Measurements from ENCODE around the gene PRKG1. TPM values are rescaled to one million over a fixed set of nuclear protein-coding genes. Genes with fewer than 3 reads are reported as not detected.
A peak's percentile ranks its signal among the peaks of the same experiment; 100 is the strongest.
"Not testable (repeated sequence)": the region's sequence is repeated elsewhere in the genome, so short reads cannot be mapped to it uniquely, and the experiment has no call there.

The PRKG1 gene
- total and polyA plus RNA-seq, 4 donors, result 26.2 to 199 (median 94.1) TPM

DNA sequence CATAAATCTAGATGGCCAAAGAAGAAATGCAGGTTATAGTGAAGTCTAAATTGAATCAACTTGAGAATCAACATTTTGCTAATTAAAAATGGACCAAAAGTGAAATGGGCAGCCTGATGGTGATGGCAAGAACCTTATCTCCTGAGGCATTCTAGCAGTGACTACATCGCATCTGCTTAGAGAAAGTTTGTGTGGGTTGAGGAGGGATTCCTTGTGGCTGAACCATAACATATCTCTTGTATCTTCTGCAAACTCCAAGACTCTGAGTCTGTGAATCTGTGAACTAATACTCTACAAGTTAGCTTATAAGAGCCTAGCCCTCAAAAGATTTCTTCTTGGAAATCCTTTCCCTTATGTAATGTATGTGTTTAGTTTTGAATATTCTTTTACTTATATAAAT lies 85.6 kb downstream of the PRKG1 start:
- no peak for DNase-seq
- intact Hi-C loops (cut with DNase I), result no loop called here
- Histone ChIP-seq H3K4me3 (ENCODE audit: low read length in 2 of 2) (no peak overlapping the region), H3K27me3 (ENCODE audit: control insufficient read depth in 1 of 2, insufficient read depth in 2 of 2, low read length in 1 of 2) (no peaks in the 10 kb centered on the region), H3K4me1 (ENCODE audit: control insufficient read depth in 1 of 2, insufficient read depth in 2 of 2, low read length in 2 of 2) (no peaks in the 10 kb centered on the region), H3K36me3 (ENCODE audit: control insufficient read depth in 1 of 2, insufficient read depth in 2 of 2, low read length in 1 of 2) (peaks cover 0 to 1% of the 10 kb centered on the region in 2 donors), H3K27ac (ENCODE audit: low read depth in 1 of 2, low read length in 2 of 2) (no peak overlapping the region), H3K9me3 (ENCODE audit: control insufficient read depth, low read length) (no peaks in the 10 kb centered on the region)
- WGBS, 2 donors, result 91 to 96% methylated on average over 1 of the region's 1 CpG
- no peak for ATAC-seq (ENCODE audit: low FRiP score)

DNA sequence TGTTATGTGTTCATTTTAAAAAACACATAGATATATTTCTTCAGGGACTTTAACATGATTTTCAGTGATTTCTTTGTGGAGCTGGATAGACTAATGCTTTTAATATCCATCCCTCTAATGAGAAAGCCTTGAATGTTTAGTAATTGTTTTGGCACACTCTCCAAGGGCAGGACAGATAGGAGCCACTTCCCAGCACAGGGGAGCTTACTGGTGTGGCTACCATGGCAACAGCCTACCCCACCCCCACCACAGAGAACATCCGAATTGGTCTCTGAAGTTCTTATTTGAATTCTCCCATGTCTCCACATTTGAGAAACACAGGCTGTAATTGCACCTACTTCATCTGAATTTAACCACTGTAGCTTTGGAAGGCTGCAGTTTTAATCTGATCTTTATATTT lies 87.7 kb downstream of the PRKG1 start:
- Histone ChIP-seq H3K9me3 (ENCODE audit: control insufficient read depth, low read length) (no peaks in the 10 kb centered on the region), H3K27ac (ENCODE audit: low read depth in 1 of 2, low read length in 2 of 2) (no peak overlapping the region), H3K36me3 (ENCODE audit: control insufficient read depth in 1 of 2, insufficient read depth in 2 of 2, low read length in 1 of 2) (peaks cover 0 to 1% of the 10 kb centered on the region in 2 donors), H3K4me3 (ENCODE audit: low read length in 2 of 2) (no peak overlapping the region), H3K4me1 (ENCODE audit: control insufficient read depth in 1 of 2, insufficient read depth in 2 of 2, low read length in 2 of 2) (no peaks in the 10 kb centered on the region), H3K27me3 (ENCODE audit: control insufficient read depth in 1 of 2, insufficient read depth in 2 of 2, low read length in 1 of 2) (no peaks in the 10 kb centered on the region)
- ATAC-seq (ENCODE audit: low FRiP score) (no peak), DNase-seq (peak; percentile 47 to 51)
- intact Hi-C loops (cut with DNase I), result loop anchor here in 1 of 2 donors (2.0 kb wide), 1 partner anchor 15 kb away; no protein-coding TSS in a partner anchor
- 29 to 40% methylated on average over 1 of the region's 1 CpG for WGBS, 2 donors

DNA sequence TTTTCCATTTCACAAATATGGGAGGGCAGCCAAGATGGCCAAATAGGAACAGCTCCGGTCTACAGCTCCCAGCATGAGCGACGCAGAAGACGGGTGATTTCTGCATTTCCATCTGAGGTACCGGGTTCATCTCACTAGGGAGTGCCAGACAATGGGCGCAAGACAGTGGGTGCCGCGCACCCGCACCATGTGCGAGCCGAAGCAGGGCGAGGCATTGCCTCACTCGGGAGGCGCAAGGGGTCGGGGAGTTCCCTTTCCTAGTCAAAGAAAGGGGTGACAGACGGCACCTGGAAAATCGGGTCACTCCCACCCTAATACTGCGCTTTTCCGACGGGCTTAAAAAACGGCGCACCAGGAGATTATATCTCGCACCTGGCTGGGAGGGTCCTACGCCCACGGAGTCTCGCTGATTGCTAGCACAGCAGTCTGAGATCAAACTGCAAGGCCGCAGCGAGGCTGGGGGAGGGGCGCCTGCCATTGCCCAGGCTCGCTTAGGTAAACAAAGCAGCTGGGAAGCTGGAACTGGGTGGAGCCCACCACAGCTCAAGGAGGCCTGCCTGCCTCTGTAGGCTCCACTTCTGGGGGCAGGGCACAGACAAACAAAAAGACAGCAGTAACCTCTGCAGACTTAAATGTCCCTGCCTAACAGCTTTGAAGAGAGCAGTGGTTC lies 89.2 kb downstream of the PRKG1 start:
- WGBS, 2 donors, result 95 to 97% methylated on average over 28 to 30 of the region's 30 CpGs
- not testable (repeated sequence) for H3K4me1 ChIP-seq (ENCODE audit: control insufficient read depth in 1 of 2, insufficient read depth in 2 of 2, low read length in 2 of 2); H3K9me3 ChIP-seq (ENCODE audit: control insufficient read depth, low read length); H3K36me3 ChIP-seq (ENCODE audit: control insufficient read depth in 1 of 2, insufficient read depth in 2 of 2, low read length in 1 of 2); ATAC-seq (ENCODE audit: low FRiP score); H3K27me3 ChIP-seq (ENCODE audit: control insufficient read depth in 1 of 2, insufficient read depth in 2 of 2, low read length in 1 of 2); H3K27ac ChIP-seq (ENCODE audit: low read depth in 1 of 2, low read length in 2 of 2); H3K4me3 ChIP-seq (ENCODE audit: low read length in 2 of 2)
- DNase-seq, result peak in 1 of 2 donors; percentile 61
- intact Hi-C loops (cut with DNase I), result loop anchor here in 1 of 2 donors (2.0 kb wide), 1 partner anchor 17 kb away; no protein-coding TSS in a partner anchor

DNA sequence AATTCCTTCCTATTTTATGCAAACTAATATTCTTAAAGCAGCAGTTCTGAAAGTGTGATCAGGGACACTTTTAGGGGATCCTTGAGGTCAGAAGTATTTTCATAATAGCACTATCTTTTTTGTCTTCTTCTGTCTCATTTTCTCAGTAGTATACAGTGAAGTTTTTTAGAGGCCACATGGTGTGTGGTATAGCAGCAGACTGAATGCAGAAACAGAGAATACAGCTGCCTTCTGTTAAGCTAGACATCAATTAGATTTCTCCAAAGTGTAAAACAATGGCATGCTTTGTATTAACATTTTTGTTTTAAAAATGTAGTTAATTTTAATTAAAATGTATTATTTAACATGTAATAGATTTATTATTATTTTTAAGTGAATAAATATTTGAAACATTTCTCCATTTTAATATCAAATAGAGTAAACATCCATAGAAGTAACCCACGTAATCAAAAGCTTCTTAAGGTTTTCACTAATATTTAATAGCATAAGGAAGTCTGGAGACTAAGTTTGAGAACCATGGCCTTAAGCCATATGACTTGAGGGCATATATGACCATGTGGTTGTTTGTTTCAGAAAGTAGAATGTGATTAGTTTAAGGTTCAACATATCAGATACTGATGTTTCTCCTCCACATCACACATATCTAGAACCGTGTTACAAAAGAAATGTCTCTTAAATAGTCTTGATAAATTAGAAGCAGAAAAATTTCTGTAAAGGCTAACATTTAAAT lies 94.0 kb downstream of the PRKG1 start:
- intact Hi-C loops (cut with DNase I), result no loop called here
- WGBS, 2 donors, result 73 to 74% methylated on average over 2 of the region's 2 CpGs
- H3K27me3 ChIP-seq (ENCODE audit: control insufficient read depth in 1 of 2, insufficient read depth in 2 of 2, low read length in 1 of 2), result no peaks in the 10 kb centered on the region
- ATAC-seq (ENCODE audit: low FRiP score) (no peak), DNase-seq (no peak)
- no peak overlapping the region for H3K27ac ChIP-seq (ENCODE audit: low read depth in 1 of 2, low read length in 2 of 2)
- no peaks in the 10 kb centered on the region for H3K9me3 ChIP-seq (ENCODE audit: control insufficient read depth, low read length)
- H3K4me3 ChIP-seq (ENCODE audit: low read length in 2 of 2), result no peak overlapping the region
- H3K36me3 ChIP-seq (ENCODE audit: control insufficient read depth in 1 of 2, insufficient read depth in 2 of 2, low read length in 1 of 2), result no peaks in the 10 kb centered on the region
- peaks cover 0 to 4% of the 10 kb centered on the region in 2 donors for H3K4me1 ChIP-seq (ENCODE audit: control insufficient read depth in 1 of 2, insufficient read depth in 2 of 2, low read length in 2 of 2)

DNA sequence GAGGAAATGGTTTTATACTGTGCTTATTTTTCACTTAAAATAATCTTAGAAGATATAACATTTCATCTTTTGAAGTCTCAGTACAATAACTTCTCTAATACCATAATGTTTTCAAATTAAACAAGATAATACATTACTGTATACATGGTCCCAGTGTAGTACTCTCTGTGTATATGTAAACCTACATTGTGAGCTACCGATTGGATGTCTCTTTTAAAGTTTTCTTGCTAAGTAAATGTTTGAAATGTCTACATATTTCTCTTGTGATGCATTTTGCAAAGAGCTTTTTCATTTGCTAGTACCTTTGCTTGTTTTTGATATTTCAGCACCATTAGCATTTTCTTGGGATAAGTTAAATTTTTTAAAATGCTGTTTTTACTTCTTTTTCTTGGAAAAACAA lies 94.8 kb downstream of the PRKG1 start:
- H3K27me3 ChIP-seq (ENCODE audit: control insufficient read depth in 1 of 2, insufficient read depth in 2 of 2, low read length in 1 of 2), result no peaks in the 10 kb centered on the region
- peaks cover 0 to 4% of the 10 kb centered on the region in 2 donors for H3K4me1 ChIP-seq (ENCODE audit: control insufficient read depth in 1 of 2, insufficient read depth in 2 of 2, low read length in 2 of 2)
- no peak overlapping the region for H3K4me3 ChIP-seq (ENCODE audit: low read length in 2 of 2)
- no peaks in the 10 kb centered on the region for H3K36me3 ChIP-seq (ENCODE audit: control insufficient read depth in 1 of 2, insufficient read depth in 2 of 2, low read length in 1 of 2)
- WGBS, 2 donors, result 23 to 33% methylated on average over 1 of the region's 1 CpG
- intact Hi-C loops (cut with DNase I), result no loop called here
- DNase-seq (no peak), ATAC-seq (ENCODE audit: low FRiP score) (no peak)
- no peaks in the 10 kb centered on the region for H3K9me3 ChIP-seq (ENCODE audit: control insufficient read depth, low read length)
- no peak overlapping the region for H3K27ac ChIP-seq (ENCODE audit: low read depth in 1 of 2, low read length in 2 of 2)

DNA sequence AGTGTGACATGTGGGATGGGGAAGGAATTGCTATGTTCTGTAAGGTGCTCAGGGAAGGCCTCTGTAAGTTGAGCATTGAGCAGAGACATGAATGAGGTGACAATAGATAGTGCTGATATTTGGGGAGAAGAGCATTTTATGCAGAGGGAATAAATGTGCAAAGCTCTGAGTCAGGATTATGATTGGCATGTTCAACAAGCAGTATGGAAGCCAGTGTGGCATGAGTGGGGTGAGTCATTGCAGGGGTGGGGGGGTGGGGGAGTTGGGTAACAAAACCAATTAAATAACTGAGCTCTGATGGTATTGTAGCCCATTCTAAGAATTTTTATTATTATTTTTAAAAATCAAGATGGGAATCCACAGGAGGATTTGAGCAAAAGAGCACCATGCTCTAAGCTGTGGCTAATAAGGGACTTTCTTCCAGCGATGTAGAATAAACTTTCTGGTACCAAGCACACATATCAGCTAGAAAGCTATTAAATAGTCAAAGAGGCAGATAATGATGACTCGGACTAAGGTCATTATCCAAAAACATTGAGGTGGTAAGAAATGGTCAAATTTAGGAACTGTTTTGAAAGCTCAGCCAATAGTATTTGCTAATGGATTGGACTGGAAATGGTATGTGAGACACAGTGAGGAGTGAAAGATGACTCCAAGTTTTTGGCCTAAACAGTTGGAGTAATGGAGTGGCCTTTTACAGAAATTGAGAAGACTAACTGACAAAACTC lies 96.4 kb downstream of the PRKG1 start:
- peaks cover 0 to 4% of the 10 kb centered on the region in 2 donors for H3K4me1 ChIP-seq (ENCODE audit: control insufficient read depth in 1 of 2, insufficient read depth in 2 of 2, low read length in 2 of 2)
- DNase-seq (no peak), ATAC-seq (ENCODE audit: low FRiP score) (no peak)
- H3K9me3 ChIP-seq (ENCODE audit: control insufficient read depth, low read length), result no peaks in the 10 kb centered on the region
- no peaks in the 10 kb centered on the region for H3K27me3 ChIP-seq (ENCODE audit: control insufficient read depth in 1 of 2, insufficient read depth in 2 of 2, low read length in 1 of 2)
- WGBS, 2 donors, result 59 to 91% methylated on average over 2 of the region's 2 CpGs
- intact Hi-C loops (cut with DNase I), result no loop called here
- no peak overlapping the region for H3K27ac ChIP-seq (ENCODE audit: low read depth in 1 of 2, low read length in 2 of 2)
- H3K36me3 ChIP-seq (ENCODE audit: control insufficient read depth in 1 of 2, insufficient read depth in 2 of 2, low read length in 1 of 2), result no peaks in the 10 kb centered on the region
- no peak overlapping the region for H3K4me3 ChIP-seq (ENCODE audit: low read length in 2 of 2)

DNA sequence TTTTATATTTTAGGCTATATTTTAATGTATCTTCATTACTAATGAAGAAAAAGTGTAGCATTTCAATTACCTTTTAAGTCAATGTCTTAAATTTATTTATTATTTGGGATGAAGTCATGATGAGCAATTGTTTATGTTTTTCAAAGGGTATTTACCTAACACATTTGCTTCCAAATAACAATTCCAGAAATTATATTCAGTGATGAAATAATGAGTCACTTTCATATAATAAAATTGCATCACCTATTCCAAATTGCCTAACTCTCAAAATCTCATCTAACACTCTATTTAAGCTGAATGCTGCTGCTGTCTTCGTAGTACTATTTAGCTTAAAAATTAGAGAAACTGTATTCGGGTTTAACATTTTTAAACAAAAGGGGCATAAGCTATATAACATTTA lies 97.7 kb downstream of the PRKG1 start:
- no peaks in the 10 kb centered on the region for H3K27me3 ChIP-seq (ENCODE audit: control insufficient read depth in 1 of 2, insufficient read depth in 2 of 2, low read length in 1 of 2)
- intact Hi-C loops (cut with DNase I), result no loop called here
- no peaks in the 10 kb centered on the region for H3K36me3 ChIP-seq (ENCODE audit: control insufficient read depth in 1 of 2, insufficient read depth in 2 of 2, low read length in 1 of 2)
- no peak overlapping the region for H3K27ac ChIP-seq (ENCODE audit: low read depth in 1 of 2, low read length in 2 of 2)
- peaks cover 0 to 4% of the 10 kb centered on the region in 2 donors for H3K4me1 ChIP-seq (ENCODE audit: control insufficient read depth in 1 of 2, insufficient read depth in 2 of 2, low read length in 2 of 2)
- H3K9me3 ChIP-seq (ENCODE audit: control insufficient read depth, low read length), result no peaks in the 10 kb centered on the region
- ATAC-seq (ENCODE audit: low FRiP score) (no peak), DNase-seq (no peak)
- 93 to 94% methylated on average over 2 of the region's 2 CpGs for WGBS, 2 donors
- H3K4me3 ChIP-seq (ENCODE audit: low read length in 2 of 2), result no peak overlapping the region

DNA sequence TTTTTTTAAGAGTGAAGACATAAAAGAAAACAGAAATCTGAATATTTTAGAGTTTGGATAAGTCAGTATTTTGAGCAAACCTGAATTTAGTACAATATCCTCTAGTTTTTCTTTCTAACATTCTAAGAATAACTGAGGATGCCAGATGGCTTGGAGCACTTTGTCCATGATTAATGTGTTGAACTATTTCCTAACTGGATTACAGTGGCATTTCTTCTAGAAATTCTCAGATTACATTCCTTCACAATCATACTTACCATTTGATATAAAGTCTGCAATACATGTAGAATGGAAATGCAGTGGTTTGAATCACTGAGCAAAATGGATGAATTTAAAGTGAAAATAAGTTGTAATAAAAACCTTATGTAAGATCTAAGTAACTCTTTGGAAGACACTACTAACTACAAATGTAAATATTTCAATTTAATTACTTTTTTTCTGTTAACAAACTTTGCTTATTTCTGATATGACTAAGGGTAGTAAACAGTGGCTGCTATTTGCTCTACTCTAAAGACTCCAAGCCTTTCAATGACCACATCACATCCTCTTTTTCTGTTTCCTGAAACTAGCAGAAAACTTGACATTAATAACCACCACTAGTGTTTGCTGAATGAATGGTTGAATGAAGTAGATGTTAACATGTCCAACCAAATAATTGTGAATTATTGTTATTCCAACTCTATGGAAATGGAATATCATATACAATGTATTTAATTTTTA lies 102.8 kb downstream of the PRKG1 start:
- Histone ChIP-seq H3K36me3 (ENCODE audit: control insufficient read depth in 1 of 2, insufficient read depth in 2 of 2, low read length in 1 of 2) (no peaks in the 10 kb centered on the region), H3K9me3 (ENCODE audit: control insufficient read depth, low read length) (no peaks in the 10 kb centered on the region), H3K4me1 (ENCODE audit: control insufficient read depth in 1 of 2, insufficient read depth in 2 of 2, low read length in 2 of 2) (no peaks in the 10 kb centered on the region), H3K4me3 (ENCODE audit: low read length in 2 of 2) (no peak overlapping the region), H3K27ac (ENCODE audit: low read depth in 1 of 2, low read length in 2 of 2) (no peak overlapping the region), H3K27me3 (ENCODE audit: control insufficient read depth in 1 of 2, insufficient read depth in 2 of 2, low read length in 1 of 2) (no peaks in the 10 kb centered on the region)
- intact Hi-C loops (cut with DNase I), result no loop called here
- DNase-seq, result no peak
- ATAC-seq (ENCODE audit: low FRiP score), result no peak
